Naive thymus-derived CD4-positive, alpha-beta T cell (primary cell): ENCODE measurements around the gene DGKZ. TPM values are rescaled to one million over a fixed set of nuclear protein-coding genes. Genes with fewer than 3 reads are reported as not detected.
A peak's percentile ranks its signal among the peaks of the same experiment; 100 is the strongest.
"Not testable (repeated sequence)": the region's sequence is repeated elsewhere in the genome, so short reads cannot be mapped to it uniquely, and the experiment has no call there.

Source experiments
- ATAC-seq: fragments of 150-1000 bp; cut with Tn5 transposase; 2 replicates; pipeline ENCODE4 v1.10.0; 2021; ENCODE audit warnings: mild to moderate bottlenecking, moderate library complexity
- CTCF ChIA-PET: fragments of 350-600 bp; sonication (Branson Sonifier 250); formaldehyde crosslinking; loops from one replicate; lab custom pipeline; 2021; ENCODE audit warnings: antibody characterized with exemption; lab: Charles Lee
- POLR2A ChIA-PET: fragments of 350-600 bp; sonication (Branson Sonifier 250); formaldehyde crosslinking; loops from one replicate; lab custom pipeline; 2021; ENCODE audit warnings: antibody characterized with exemption, inconsistent platforms; lab: Charles Lee
- DNase-seq, 9 donors: peaks; one replicate each; pipeline versions ENCODE4 v3.0.0 to v3.0.0-alpha.2; 2020 to 2022; ENCODE audit warnings: mixed read lengths in 1 of 9
- H3K27ac ChIP-seq: one replicate; pipeline ENCODE4 v1.7.0; 2013; ENCODE audit warnings: mild to moderate bottlenecking, low read depth, low read length, moderate library complexity
- H3K27me3 ChIP-seq, 2 donors: one replicate each; pipeline ENCODE4 v1.7.0; 2013; ENCODE audit warnings: low read length in 2 of 2, mild to moderate bottlenecking in 2 of 2, moderate library complexity in 2 of 2; ENCODE audit not compliant: control insufficient read depth in 2 of 2, insufficient read depth in 2 of 2
- H3K36me3 ChIP-seq, 3 experiments: 1 replicate in 2 of 3; 2 replicates in 1 of 3; pipeline ENCODE4 v1.7.0; 2013; ENCODE audit warnings: low read length in 3 of 3, mild to moderate bottlenecking in 3 of 3, moderate library complexity in 1 of 3; ENCODE audit not compliant: insufficient read depth in 3 of 3, control insufficient read depth in 2 of 3
- H3K4me1 ChIP-seq, 2 donors: one replicate each; pipeline ENCODE4 v1.7.0; 2013; ENCODE audit warnings: low read length in 2 of 2, mild to moderate bottlenecking in 2 of 2, moderate library complexity in 1 of 2; ENCODE audit not compliant: control insufficient read depth in 2 of 2, insufficient read depth in 2 of 2
- H3K4me3 ChIP-seq: 2 replicates; pipeline ENCODE4 v1.7.0; 2013; ENCODE audit warnings: mild to moderate bottlenecking, low read length
- H3K9me3 ChIP-seq, 3 experiments: 1 replicate in 2 of 3; 2 replicates in 1 of 3; pipeline ENCODE4 v1.7.0; 2013; ENCODE audit warnings: low read length in 3 of 3; ENCODE audit not compliant: control insufficient read depth in 2 of 3
- H3K27ac Mint-ChIP-seq, 9 donors: one replicate each; pipeline ENCODE4 v1.8.0; 2020 to 2022; ENCODE audit warnings: mixed read lengths in 9 of 9, mild to moderate bottlenecking in 8 of 9, moderate library complexity in 5 of 9, inconsistent platforms in 2 of 9
- H3K27me3 Mint-ChIP-seq, 5 donors: one replicate each; pipeline ENCODE4 v1.8.0; 2021 to 2022; ENCODE audit warnings: mixed read lengths in 5 of 5, mild to moderate bottlenecking in 1 of 5
- H3K36me3 Mint-ChIP-seq, 5 donors: one replicate each; pipeline ENCODE4 v1.8.0; 2020 to 2022; ENCODE audit warnings: mixed read lengths in 5 of 5, mild to moderate bottlenecking in 3 of 5, inconsistent platforms in 1 of 5
- H3K4me1 Mint-ChIP-seq, 7 donors: one replicate each; pipeline ENCODE4 v1.8.0; 2020 to 2022; ENCODE audit warnings: mixed read lengths in 7 of 7, mild to moderate bottlenecking in 3 of 7, inconsistent platforms in 1 of 7
- H3K4me3 Mint-ChIP-seq, 10 donors: one replicate each; pipeline ENCODE4 v1.8.0; 2020 to 2022; ENCODE audit warnings: mild to moderate bottlenecking in 10 of 10, mixed read lengths in 10 of 10, moderate library complexity in 6 of 10, inconsistent platforms in 2 of 10
- H3K9me3 Mint-ChIP-seq, 11 donors: one replicate each; pipeline ENCODE4 v1.8.0; 2020 to 2022; ENCODE audit warnings: mixed read lengths in 11 of 11, mild to moderate bottlenecking in 4 of 11, inconsistent platforms in 1 of 11, moderate library complexity in 1 of 11
- intact Hi-C, 2 donors: fragments of 100-400 bp; cut with micrococcal nuclease; formaldehyde crosslinking; loops; one replicate each; pipeline ENCODE4 v1.15.1; 2023
- polyA plus RNA-seq, 2 donors: library from polyadenylated mRNA; unstranded; fragments of 300-500 nt; fragmentation: Illumina TruSeq; gene quantifications; one replicate each; pipeline ENCODE4 v1.2.3, GENCODE V29; 2021
- total RNA-seq, 6 experiments: library from RNA in 5 of 6; stranded (reverse) in 5 of 6; gene quantifications; 1 replicate in 5 of 6; 2 replicates in 1 of 6; pipeline ENCODE4 v1.2.3 and lab custom pipeline; 2021 to 2026

Gene DGKZ
- total and polyA plus RNA-seq, 7 experiments from 2014 or later = 41.5 to 291 (median 261) TPM

- Mint-ChIP-seq H3K4me1 (peaks cover 20 to 52% (median 38%) of the 10 kb centered on the region in 7 donors), H3K36me3 (peaks cover 0 to 19% (median 7%) of the 10 kb centered on the region in 5 donors), H3K27ac (peak overlapping the region in 5 of 9 donors; percentile 17 to 83 (median 63)), H3K9me3 (no peaks in the 10 kb centered on the region), H3K4me3 (peak overlapping the region in 5 of 10 donors; percentile 21 to 50 (median 45)), H3K27me3 (no peaks in the 10 kb centered on the region)
- ATAC-seq (peak; percentile 86), DNase-seq (peak; percentile 65 to 84 (median 77))
- peak overlapping the region; percentile 30 for H3K27ac ChIP-seq
- no peak overlapping the region for H3K4me3 ChIP-seq
- intact Hi-C loops = loop anchor here (1.0 to 5.0 kb wide), 7 partner anchors 15 to 170 kb away; partner anchors contain the start of gene DGKZ (in 2 of the 2)
- no peaks in the 10 kb centered on the region for H3K9me3 ChIP-seq
- H3K27me3 ChIP-seq = no peaks in the 10 kb centered on the region
- H3K36me3 ChIP-seq = peaks cover 9 to 82% (median 26%) of the 10 kb centered on the region in 3 experiments
- peaks cover 6 to 25% of the 10 kb centered on the region in 2 donors for H3K4me1 ChIP-seq
- CTCF ChIA-PET = interaction anchor here (0.7 to 14.0 kb wide), 6 partner anchors 9 to 130 kb away, joined by 3 to 302 read pairs (median 3); partner anchors contain the start of gene DGKZ
- POLR2A ChIA-PET = interaction anchor here (1.4 to 12.1 kb wide), 2 partner anchors 19 to 37 kb away, joined by 4 to 226 read pairs; partner anchors contain the start of gene DGKZ
Measured at GRCh38 chr11:46367244-46367915, 20.1 kb downstream of the DGKZ start.

DNA sequence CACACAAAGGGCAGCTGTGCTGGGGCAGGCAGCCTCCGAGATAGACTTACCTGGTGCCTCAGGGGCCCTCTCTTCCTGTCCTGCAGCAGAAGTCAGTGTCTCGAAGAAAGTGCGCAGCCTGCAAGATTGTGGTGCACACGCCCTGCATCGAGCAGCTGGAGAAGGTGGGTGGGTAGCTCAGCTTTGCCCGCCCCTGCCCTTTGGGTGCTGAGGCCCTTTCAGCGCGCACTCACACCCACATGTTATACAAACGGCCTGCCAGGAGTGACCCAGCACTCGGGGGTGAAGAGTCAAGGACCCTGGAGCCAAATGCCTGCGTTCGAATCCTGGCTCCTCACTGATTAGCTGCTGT lies 20.6 kb downstream of the DGKZ start:
- Histone ChIP-seq H3K4me3 (no peak overlapping the region), H3K27me3 (no peaks in the 10 kb centered on the region), H3K4me1 (peaks cover 5 to 20% of the 10 kb centered on the region in 2 donors), H3K36me3 (peaks cover 9 to 86% (median 28%) of the 10 kb centered on the region in 3 experiments), H3K9me3 (no peaks in the 10 kb centered on the region), H3K27ac (peak overlapping the region; percentile 27)
- H3K9me3 Mint-ChIP-seq = no peaks in the 10 kb centered on the region
- peak overlapping the region in 1 of 10 donors; percentile 50 for H3K4me3 Mint-ChIP-seq
- peaks cover 15 to 47% (median 33%) of the 10 kb centered on the region in 7 donors for H3K4me1 Mint-ChIP-seq
- no peaks in the 10 kb centered on the region for H3K27me3 Mint-ChIP-seq
- ChIA-PET POLR2A (interaction anchor here (0.7 to 12.1 kb wide), 3 partner anchors 19 to 37 kb away, joined by 4 to 226 read pairs (median 5); partner anchors contain the start of gene DGKZ), CTCF (interaction anchor here (0.7 to 14.0 kb wide), 8 partner anchors 9 to 131 kb away, joined by 3 to 302 read pairs (median 3); partner anchors contain the start of gene DGKZ)
- peak overlapping the region in 2 of 9 donors; percentile 24 to 39 for H3K27ac Mint-ChIP-seq
- no peak for DNase-seq
- no peak for ATAC-seq
- peaks cover 0 to 18% (median 7%) of the 10 kb centered on the region in 5 donors for H3K36me3 Mint-ChIP-seq
- intact Hi-C loops = loop anchor here (1.0 to 5.0 kb wide), 7 partner anchors 16 to 169 kb away; partner anchors contain the start of gene DGKZ (in 2 of the 2)

DNA sequence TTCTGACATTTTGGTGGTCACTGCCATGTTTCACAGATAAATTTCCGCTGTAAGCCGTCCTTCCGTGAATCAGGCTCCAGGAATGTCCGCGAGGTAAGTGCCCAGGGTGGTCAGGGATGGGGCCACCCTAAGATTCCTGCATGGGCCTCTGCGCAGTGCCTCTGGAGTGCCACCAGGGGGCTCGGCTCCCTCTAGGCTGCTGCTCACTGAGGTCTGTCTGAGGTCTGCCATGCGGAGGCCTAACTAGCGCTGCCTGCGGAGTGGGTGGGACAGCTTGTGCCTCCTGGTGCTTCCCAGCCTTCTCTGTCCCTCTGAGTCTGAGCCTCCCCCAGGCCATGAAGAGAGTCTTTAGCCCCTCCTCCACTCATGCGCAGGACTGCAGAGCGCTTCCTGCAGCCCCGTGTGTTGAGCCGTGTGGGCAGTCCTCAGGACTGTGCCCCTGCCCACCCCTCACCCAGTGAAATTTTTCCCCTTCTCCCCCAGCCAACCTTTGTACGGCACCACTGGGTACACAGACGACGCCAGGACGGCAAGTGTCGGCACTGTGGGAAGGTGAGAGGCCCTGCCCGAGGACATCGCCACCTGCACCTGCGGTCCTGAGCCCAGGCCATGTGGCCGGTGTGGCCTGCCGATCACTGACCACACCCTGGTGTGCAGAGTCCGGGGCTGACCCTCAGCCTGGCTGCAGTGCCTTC lies 22.3 kb downstream of the DGKZ start:
- no peak overlapping the region for H3K4me3 ChIP-seq
- peaks cover 15 to 89% (median 36%) of the 10 kb centered on the region in 3 experiments for H3K36me3 ChIP-seq
- peaks cover 0 to 6% of the 10 kb centered on the region in 2 donors for H3K4me1 ChIP-seq
- Mint-ChIP-seq H3K4me1 (peaks cover 6 to 33% (median 21%) of the 10 kb centered on the region in 7 donors), H3K27me3 (no peaks in the 10 kb centered on the region), H3K4me3 (no peak overlapping the region), H3K27ac (peak overlapping the region in 8 of 9 donors; percentile 21 to 91 (median 60)), H3K9me3 (no peaks in the 10 kb centered on the region), H3K36me3 (peaks cover 0 to 16% (median 7%) of the 10 kb centered on the region in 5 donors)
- POLR2A ChIA-PET = interaction anchor here (0.6 to 12.1 kb wide), 2 partner anchors 21 to 39 kb away, joined by 3 to 226 read pairs; partner anchors contain the start of gene DGKZ
- H3K9me3 ChIP-seq = no peaks in the 10 kb centered on the region
- H3K27ac ChIP-seq = no peak overlapping the region
- ATAC-seq (peak; percentile 72), DNase-seq (peak in 5 of 9 donors; percentile 45 to 58 (median 52))
- CTCF ChIA-PET = interaction anchor here (0.8 to 14.0 kb wide), 4 partner anchors 8 to 51 kb away, joined by 3 to 302 read pairs (median 5); partner anchors contain the start of gene DGKZ
- intact Hi-C loops = loop anchor here (1.0 to 5.0 kb wide), 2 partner anchors 9 to 168 kb away; no protein-coding TSS in a partner anchor
- no peaks in the 10 kb centered on the region for H3K27me3 ChIP-seq

GRCh38 chr11:46370253-46370652 lies 23.0 kb downstream of the DGKZ start:
- Mint-ChIP-seq H3K27ac (peak overlapping the region in 3 of 9 donors; percentile 21 to 65 (median 41)), H3K36me3 (peaks cover 0 to 20% (median 9%) of the 10 kb centered on the region in 5 donors), H3K9me3 (no peaks in the 10 kb centered on the region), H3K4me3 (no peak overlapping the region), H3K4me1 (peaks cover 0 to 27% (median 16%) of the 10 kb centered on the region in 7 donors), H3K27me3 (no peaks in the 10 kb centered on the region)
- H3K27me3 ChIP-seq = no peaks in the 10 kb centered on the region
- intact Hi-C loops = no loop called here
- H3K4me1 ChIP-seq = peaks cover 0 to 3% of the 10 kb centered on the region in 2 donors
- no peak overlapping the region for H3K27ac ChIP-seq
- no peaks in the 10 kb centered on the region for H3K9me3 ChIP-seq
- ChIA-PET POLR2A (interaction anchor here (1.0 kb wide), 1 partner anchor 18 kb away, joined by 4 read pairs; no protein-coding TSS in a partner anchor), CTCF (interaction anchor here (14.0 kb wide), 1 partner anchor 21 kb away, joined by 302 read pairs; the partner anchor contains the start of gene DGKZ)
- no peak overlapping the region for H3K4me3 ChIP-seq
- H3K36me3 ChIP-seq = peaks cover 21 to 89% (median 42%) of the 10 kb centered on the region in 3 experiments
- ATAC-seq = no peak
- DNase-seq = no peak

DNA sequence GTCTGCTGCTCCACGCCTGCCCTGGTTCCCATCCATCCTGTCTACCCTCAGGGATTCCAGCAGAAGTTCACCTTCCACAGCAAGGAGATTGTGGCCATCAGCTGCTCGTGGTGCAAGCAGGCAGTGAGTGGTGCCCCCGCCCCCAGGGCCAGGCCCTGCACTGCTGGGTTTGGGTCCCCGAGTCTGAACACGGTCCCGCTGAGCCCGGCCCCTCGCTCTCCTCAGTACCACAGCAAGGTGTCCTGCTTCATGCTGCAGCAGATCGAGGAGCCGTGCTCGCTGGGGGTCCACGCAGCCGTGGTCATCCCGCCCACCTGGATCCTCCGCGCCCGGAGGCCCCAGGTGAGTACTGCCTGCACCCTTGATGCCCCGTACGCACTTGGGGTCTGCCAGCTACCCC lies 24.0 kb downstream of the DGKZ start:
- H3K4me1 Mint-ChIP-seq = peaks cover 0 to 18% (median 14%) of the 10 kb centered on the region in 7 donors
- H3K4me3 Mint-ChIP-seq, H3K9me3 ChIP-seq, H3K27me3 Mint-ChIP-seq, H3K4me1 ChIP-seq, H3K27ac Mint-ChIP-seq, ATAC-seq, H3K27me3 ChIP-seq, H3K9me3 Mint-ChIP-seq, intact Hi-C loops, DNase-seq, H3K27ac ChIP-seq, H3K4me3 ChIP-seq: not testable (repeated sequence)
- peaks cover 21 to 89% (median 46%) of the 10 kb centered on the region in 3 experiments for H3K36me3 ChIP-seq
- ChIA-PET CTCF (interaction anchor here (0.7 to 1.0 kb wide), 3 partner anchors 19 to 41 kb away, joined by 3 to 6 read pairs (median 3); no protein-coding TSS in a partner anchor), POLR2A (interaction anchor here (1.0 kb wide), 1 partner anchor 19 kb away, joined by 4 read pairs; no protein-coding TSS in a partner anchor)
- H3K36me3 Mint-ChIP-seq = peaks cover 0 to 21% (median 9%) of the 10 kb centered on the region in 5 donors

DNA sequence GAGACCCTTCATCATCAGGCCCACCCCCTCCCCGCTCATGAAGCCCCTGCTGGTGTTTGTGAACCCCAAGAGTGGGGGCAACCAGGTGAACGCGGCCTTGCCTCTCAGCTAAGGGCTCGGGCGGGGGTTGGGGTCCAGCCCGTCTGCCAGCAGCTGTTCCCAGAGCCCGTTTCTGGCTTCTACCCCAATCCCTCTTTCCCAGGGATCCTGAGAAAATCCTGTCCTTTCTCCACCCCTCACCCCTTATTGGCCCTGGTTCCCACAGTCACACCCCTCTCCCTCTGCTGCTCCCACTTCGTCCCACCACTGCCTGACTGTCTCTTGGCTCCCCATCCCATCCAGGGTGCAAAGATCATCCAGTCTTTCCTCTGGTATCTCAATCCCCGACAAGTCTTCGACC lies 24.8 kb downstream of the DGKZ start:
- Mint-ChIP-seq H3K9me3 (no peaks in the 10 kb centered on the region), H3K27me3 (no peaks in the 10 kb centered on the region), H3K27ac (peak overlapping the region in 3 of 9 donors; percentile 19 to 69 (median 68)), H3K36me3 (peaks cover 0 to 26% (median 11%) of the 10 kb centered on the region in 5 donors), H3K4me1 (peaks cover 0 to 16% (median 12%) of the 10 kb centered on the region in 7 donors), H3K4me3 (no peak overlapping the region)
- ChIA-PET POLR2A (no interaction called here), CTCF (interaction anchor here (1.5 kb wide), 1 partner anchor 19 kb away, joined by 4 read pairs; no protein-coding TSS in a partner anchor)
- Histone ChIP-seq H3K9me3 (no peaks in the 10 kb centered on the region), H3K4me3 (no peak overlapping the region), H3K27me3 (no peaks in the 10 kb centered on the region), H3K27ac (no peak overlapping the region), H3K4me1 (no peaks in the 10 kb centered on the region), H3K36me3 (peaks cover 21 to 93% (median 46%) of the 10 kb centered on the region in 3 experiments)
- ATAC-seq = no peak
- intact Hi-C loops = no loop called here
- DNase-seq = no peak
